Lower lobe of right lung (tissue), 1 donor: ENCODE data around the gene UGP2. TPM values are rescaled to one million over a fixed set of nuclear protein-coding genes. Genes with fewer than 3 reads are reported as not detected.

Experiments
- total RNA-seq: library from RNA; stranded (reverse); fragmentation: NEBNext Ultra II Directional; extraction: Animal tissue kit (Norgen Biotek cat#: 25700); gene quantifications from one replicate; pipeline ENCODE4 v1.2.1, GENCODE V29; 2021
- donor health status: DM: no; HTN: yes; CAD: no; lungs with severe emphysema.

The UGP2 gene
- total RNA-seq, 1 donor from 2014 or later, result 144 TPM

Other genes with a start within 250 kb of the UGP2 start
- 26.7 TPM for gene VPS54, start 177.5 kb downstream of the UGP2 start, total RNA-seq